ENCODE results near the gene WDR74.
"Not testable (repeated sequence)": the region's sequence is repeated elsewhere in the genome, so short reads cannot be mapped to it uniquely, and the experiment has no call there.

The WDR74 gene

DNA sequence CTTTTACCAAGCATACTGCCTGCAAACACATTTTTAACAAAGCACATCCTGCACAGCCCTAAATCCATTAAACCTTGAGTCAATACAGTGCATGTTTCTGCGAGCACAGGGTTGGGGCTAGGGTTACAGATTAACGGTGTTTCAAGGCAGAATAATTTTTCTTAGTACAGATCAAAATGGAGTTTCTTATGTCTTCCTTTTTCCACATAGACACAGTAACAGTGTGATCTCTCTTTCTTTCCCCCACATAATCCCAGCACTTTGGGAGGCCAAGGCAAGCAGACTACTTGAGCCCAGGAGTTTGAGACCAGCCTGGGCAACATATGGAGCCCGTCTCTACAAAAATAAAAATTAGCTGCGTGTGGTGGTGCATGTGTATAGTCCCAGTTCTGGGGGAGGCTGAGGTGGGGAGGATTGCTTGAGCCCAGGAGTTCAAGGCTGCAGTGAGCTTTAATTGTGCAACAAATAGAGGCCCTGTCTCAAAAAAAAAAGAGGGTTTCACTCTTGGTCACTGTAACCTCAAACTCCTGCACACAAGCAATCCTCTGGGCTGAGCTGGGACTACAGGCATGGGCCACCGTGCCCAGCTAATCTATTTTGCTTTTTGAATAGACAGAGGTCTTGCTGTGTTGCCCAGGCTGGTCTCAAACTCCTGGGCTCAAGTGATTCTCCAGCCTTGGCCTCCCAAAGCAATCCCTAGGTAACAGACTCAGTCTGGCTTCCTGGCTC, 21.6 kb upstream of the WDR74 start:
- no peak for DNase-seq (ENCODE audit: low spot score)
- in situ Hi-C loops (cut with MboI; ENCODE audit: low pct_unique_long_range_greater_than_20kb, low sequenced_read_pairs, unreplicated experiment) = loop anchor here (25.0 kb wide), 1 partner anchor 449 kb away; the partner anchor contains the start of gene SCGB1A1
- TF ChIP-seq, protein P1, sequence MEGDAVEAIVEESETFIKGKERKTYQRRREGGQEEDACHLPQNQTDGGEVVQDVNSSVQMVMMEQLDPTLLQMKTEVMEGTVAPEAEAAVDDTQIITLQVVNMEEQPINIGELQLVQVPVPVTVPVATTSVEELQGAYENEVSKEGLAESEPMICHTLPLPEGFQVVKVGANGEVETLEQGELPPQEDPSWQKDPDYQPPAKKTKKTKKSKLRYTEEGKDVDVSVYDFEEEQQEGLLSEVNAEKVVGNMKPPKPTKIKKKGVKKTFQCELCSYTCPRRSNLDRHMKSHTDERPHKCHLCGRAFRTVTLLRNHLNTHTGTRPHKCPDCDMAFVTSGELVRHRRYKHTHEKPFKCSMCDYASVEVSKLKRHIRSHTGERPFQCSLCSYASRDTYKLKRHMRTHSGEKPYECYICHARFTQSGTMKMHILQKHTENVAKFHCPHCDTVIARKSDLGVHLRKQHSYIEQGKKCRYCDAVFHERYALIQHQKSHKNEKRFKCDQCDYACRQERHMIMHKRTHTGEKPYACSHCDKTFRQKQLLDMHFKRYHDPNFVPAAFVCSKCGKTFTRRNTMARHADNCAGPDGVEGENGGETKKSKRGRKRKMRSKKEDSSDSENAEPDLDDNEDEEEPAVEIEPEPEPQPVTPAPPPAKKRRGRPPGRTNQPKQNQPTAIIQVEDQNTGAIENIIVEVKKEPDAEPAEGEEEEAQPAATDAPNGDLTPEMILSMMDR (IDR thresholded peaks at IDR 0.05; ENCODE audit: extremely low read depth, insufficient read depth, missing control alignments) = no peak

DNA sequence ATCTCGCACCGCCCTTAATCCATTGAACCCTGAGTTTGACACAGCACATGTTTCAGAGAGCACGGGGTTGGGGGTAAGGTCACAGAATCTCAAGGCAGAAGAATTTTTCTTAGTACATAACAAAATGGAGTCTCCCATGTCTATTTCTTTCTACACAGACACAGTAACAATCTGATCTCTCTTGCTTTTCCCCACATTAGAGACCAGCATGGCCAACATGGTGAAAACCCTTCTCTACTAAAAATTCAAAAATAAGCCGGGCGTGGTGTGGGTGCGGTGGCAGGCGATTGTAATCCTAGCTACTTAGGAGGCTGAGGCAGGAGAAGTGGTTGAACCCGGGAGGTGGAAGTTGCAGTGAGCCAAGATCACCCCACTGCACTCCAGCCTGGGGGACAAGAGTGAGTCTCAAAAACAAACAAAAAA, 19.9 kb upstream of the WDR74 start:
- in situ Hi-C loops (cut with MboI; ENCODE audit: low pct_unique_long_range_greater_than_20kb, low sequenced_read_pairs, unreplicated experiment) = loop anchor here (25.0 kb wide), 1 partner anchor 447 kb away; the partner anchor contains the start of gene SCGB1A1
- not testable (repeated sequence) for DNase-seq (ENCODE audit: low spot score)

DNA sequence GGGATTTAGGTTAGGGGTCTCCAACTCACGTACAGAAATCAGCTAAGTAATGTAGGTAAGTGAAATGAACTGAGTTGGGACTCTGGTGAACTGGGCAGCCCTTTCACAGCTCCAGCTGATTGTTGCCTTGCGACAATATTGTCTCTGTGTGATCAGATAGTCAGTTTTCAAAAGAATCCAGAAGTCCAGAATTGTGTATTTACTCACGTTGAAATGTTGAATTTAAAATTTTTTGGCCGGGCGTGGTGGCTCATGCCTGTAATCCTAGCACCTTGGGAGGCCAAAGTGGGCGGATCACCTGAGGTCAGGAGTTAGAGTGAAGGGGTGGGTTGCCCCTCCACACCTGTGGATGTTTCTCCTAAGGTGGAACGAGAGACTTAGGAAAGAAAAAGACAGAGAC, 18.8 kb upstream of the WDR74 start:
- no peak for DNase-seq (ENCODE audit: low spot score)
- in situ Hi-C loops (cut with MboI; ENCODE audit: low pct_unique_long_range_greater_than_20kb, low sequenced_read_pairs, unreplicated experiment) = loop anchor here (25.0 kb wide), 1 partner anchor 446 kb away; the partner anchor contains the start of gene SCGB1A1
- TF ChIP-seq, protein P1 (IDR thresholded peaks at IDR 0.05; ENCODE audit: extremely low read depth, insufficient read depth, missing control alignments) = no peak

DNA sequence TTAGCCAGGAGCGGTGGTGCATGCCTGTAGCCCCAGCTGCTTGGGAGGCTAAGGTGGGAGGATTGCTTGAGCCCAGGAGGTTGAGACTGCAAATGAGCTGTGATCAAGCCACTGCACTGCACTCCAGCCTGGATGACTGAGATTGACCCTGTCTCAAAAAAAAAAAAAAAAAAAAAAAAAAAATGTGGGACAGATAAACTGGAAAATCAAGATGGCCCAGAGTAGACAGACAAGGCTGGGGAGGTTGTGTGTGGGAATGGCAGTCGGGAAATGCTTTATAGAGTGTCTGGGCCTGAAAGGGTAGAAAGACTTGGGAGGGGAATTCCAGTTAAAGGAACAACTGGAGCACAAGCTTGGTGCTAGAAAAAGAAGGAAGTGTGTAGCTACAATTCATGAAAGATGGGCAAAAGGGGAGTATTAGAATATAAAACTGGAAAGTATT, 18.2 kb upstream of the WDR74 start:
- TF ChIP-seq, protein P1 (IDR thresholded peaks at IDR 0.05; ENCODE audit: extremely low read depth, insufficient read depth, missing control alignments) = no peak
- DNase-seq (ENCODE audit: low spot score) = no peak
- in situ Hi-C loops (cut with MboI; ENCODE audit: low pct_unique_long_range_greater_than_20kb, low sequenced_read_pairs, unreplicated experiment) = loop anchor here (25.0 kb wide), 1 partner anchor 445 kb away; the partner anchor contains the start of gene SCGB1A1

DNA sequence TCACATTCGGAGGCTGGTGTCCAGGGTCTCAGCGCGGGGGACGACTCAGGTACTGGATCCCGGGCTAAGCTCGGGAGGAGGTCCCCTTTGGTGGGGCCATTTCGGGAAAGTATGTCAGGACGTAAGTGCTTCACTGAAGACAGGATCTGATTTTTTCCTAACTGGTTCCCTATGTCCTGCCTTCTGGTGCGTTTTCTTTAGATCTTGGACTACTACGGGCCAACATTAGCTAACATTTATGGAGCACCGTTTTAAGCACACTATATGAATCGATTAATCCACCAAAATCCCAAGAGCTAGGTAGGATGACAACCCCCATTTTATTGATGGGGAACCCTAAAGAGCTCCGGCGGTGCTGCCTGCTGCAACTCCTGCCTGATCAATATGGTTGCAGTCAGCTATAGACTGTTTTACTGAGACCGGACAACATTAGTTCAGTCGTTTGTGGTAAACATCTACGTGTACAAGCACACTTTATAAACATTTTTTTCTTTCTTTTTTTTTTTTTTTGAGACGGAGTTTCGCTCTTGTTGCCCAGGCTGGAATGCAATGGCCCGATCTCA, 17.0 kb upstream of the WDR74 start:
- TF ChIP-seq, protein P1 (IDR thresholded peaks at IDR 0.05; ENCODE audit: extremely low read depth, insufficient read depth, missing control alignments) = no peak
- no peak for DNase-seq (ENCODE audit: low spot score)
- in situ Hi-C loops (cut with MboI; ENCODE audit: low pct_unique_long_range_greater_than_20kb, low sequenced_read_pairs, unreplicated experiment) = loop anchor here (25.0 kb wide), 1 partner anchor 444 kb away; the partner anchor contains the start of gene SCGB1A1

DNA sequence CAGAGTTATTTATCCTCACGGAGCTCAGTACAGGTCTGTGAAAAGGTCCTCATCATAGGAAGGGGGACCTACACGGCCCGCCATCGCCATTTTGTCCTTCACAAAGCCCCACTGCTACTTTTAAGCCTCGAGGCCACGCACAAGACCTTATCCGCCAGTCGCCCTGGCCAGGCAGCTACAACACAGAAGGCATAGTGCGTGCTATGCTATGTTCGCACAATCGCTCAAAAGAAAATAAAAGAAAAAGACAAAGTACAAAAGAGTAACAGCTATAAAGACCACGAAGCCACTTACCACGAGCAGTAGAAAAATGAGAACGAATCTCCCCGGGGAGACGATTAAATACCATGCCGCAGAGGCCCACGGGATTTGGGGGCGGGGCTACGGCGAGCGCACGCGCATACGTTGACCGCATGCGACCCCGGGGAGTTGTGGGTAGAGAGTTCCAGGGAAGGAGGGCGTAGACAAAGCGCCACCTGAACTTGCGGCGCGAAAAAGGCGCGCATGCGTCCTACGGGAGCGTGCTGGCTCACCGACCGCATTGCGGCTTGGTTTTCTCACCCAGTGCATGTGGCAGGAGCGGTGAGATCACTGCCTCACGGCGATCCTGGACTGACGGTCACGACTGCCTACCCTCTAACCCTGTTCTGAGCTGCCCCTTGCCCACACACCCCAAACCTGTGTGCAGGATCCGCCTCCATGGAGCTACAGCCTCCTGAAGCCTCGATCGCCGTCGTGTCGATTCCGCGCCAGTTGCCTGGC, 16.4 kb upstream of the WDR74 start:
- in situ Hi-C loops (cut with MboI; ENCODE audit: low pct_unique_long_range_greater_than_20kb, low sequenced_read_pairs, unreplicated experiment) = loop anchor here (25.0 kb wide), 1 partner anchor 443 kb away; the partner anchor contains the start of gene SCGB1A1
- TF ChIP-seq, protein P1 (IDR thresholded peaks at IDR 0.05; ENCODE audit: extremely low read depth, insufficient read depth, missing control alignments) = no peak
- DNase-seq (ENCODE audit: low spot score) = peak; percentile 90
